SK-N-SH treated with all-trans-retinoic acid at 6 μM for 48 hours (cell line): ENCODE results near the gene DGCR2.

Experiments
- ATAC-seq: fragments of 200-7000 bp; cut with Tn5 transposase; 3 replicates; pipeline ENCODE4 v1.9.1; 2020; ENCODE audit warnings: mild to moderate bottlenecking, moderate library complexity
- ARNTL ChIP-seq: fragments of 450-650 bp; formaldehyde crosslinking; IDR thresholded peaks from 2 replicates; pipeline ENCODE4 v1.5.0; 2020; ENCODE audit warnings: low read depth, mild to moderate bottlenecking, moderate library complexity, borderline replicate concordance
- BACH2 ChIP-seq: fragments of 250-450 bp; sonication (Bioruptor Pico); IDR thresholded peaks from 2 replicates; pipeline ENCODE4 v1.9.0; 2021; ENCODE audit warnings: mild to moderate bottlenecking, borderline replicate concordance
- CREB5 ChIP-seq: fragments of 250-450 bp; sonication (Bioruptor Pico); IDR thresholded peaks from 2 replicates; pipeline ENCODE4 v1.5.1; 2020; ENCODE audit warnings: low read depth, mild to moderate bottlenecking, moderate library complexity
- CSDC2 ChIP-seq: fragments of 250-450 bp; sonication (Bioruptor Pico); IDR thresholded peaks from 2 replicates; pipeline ENCODE4 v1.5.0; 2020; ENCODE audit warnings: mild to moderate bottlenecking, moderate library complexity
- CSRNP3 ChIP-seq: fragments of 250-450 bp; sonication (Bioruptor Pico); IDR thresholded peaks from 2 replicates; pipeline ENCODE4 v1.5.1; 2021; ENCODE audit warnings: mild to moderate bottlenecking, moderate library complexity
- ESRRG ChIP-seq: fragments of 250-450 bp; sonication (Bioruptor Pico); IDR thresholded peaks from 2 replicates; pipeline ENCODE4 v1.6.1; 2021; ENCODE audit warnings: mild to moderate bottlenecking
- GLIS3 ChIP-seq: fragments of 250-450 bp; sonication (Bioruptor Pico); IDR thresholded peaks from 2 replicates; pipeline ENCODE4 v1.5.0; 2020; ENCODE audit warnings: mild to moderate bottlenecking, moderate library complexity
- ISL1 ChIP-seq: fragments of 250-450 bp; sonication (Bioruptor Pico); IDR thresholded peaks from 2 replicates; pipeline ENCODE4 v2.1.2; 2022; ENCODE audit warnings: mild to moderate bottlenecking, moderate library complexity
- OSR1 ChIP-seq: fragments of 250-450 bp; sonication (Bioruptor Pico); IDR thresholded peaks from 2 replicates; pipeline ENCODE4 v1.8.0; 2022; ENCODE audit warnings: moderate library complexity, mild to moderate bottlenecking, inconsistent platforms
- POU6F1 ChIP-seq: fragments of 250-450 bp; sonication (Bioruptor Pico); IDR thresholded peaks from 2 replicates; pipeline ENCODE4 v1.8.0; 2021; ENCODE audit warnings: low read depth, mild to moderate bottlenecking, moderate library complexity, borderline replicate concordance
- PPARA ChIP-seq: fragments of 250-450 bp; sonication (Bioruptor Pico); IDR thresholded peaks from 2 replicates; pipeline ENCODE4 v1.5.0; 2020; ENCODE audit warnings: mild to moderate bottlenecking, borderline replicate concordance
- RARB ChIP-seq: fragments of 250-450 bp; sonication (Bioruptor Pico); IDR thresholded peaks from 2 replicates; pipeline ENCODE4 v1.8.0; 2021; ENCODE audit warnings: mild to moderate bottlenecking, moderate library complexity
- SNAI2 ChIP-seq: fragments of 250-450 bp; sonication (Bioruptor Pico); IDR thresholded peaks from 2 replicates; pipeline ENCODE4 v1.5.0; 2020; ENCODE audit warnings: mild to moderate bottlenecking, moderate library complexity
- TCF4 ChIP-seq: fragments of 250-450 bp; sonication (Bioruptor Pico); IDR thresholded peaks from 2 replicates; pipeline ENCODE4 v1.8.0; 2021; ENCODE audit warnings: mild to moderate bottlenecking, moderate library complexity, borderline replicate concordance
- TOX ChIP-seq: fragments of 250-450 bp; sonication (Bioruptor Pico); IDR thresholded peaks from 2 replicates; pipeline ENCODE4 v1.8.0; 2021; ENCODE audit warnings: mild to moderate bottlenecking, moderate library complexity, borderline replicate concordance
- TSHZ2 ChIP-seq: fragments of 250-450 bp; sonication (Bioruptor Pico); IDR thresholded peaks from 2 replicates; pipeline ENCODE4 v1.5.0; 2020; ENCODE audit warnings: mild to moderate bottlenecking, moderate library complexity
- ZC3H10 ChIP-seq: fragments of 250-450 bp; sonication (Bioruptor Pico); IDR thresholded peaks from 2 replicates; pipeline ENCODE4 v1.5.1; 2021; ENCODE audit warnings: mild to moderate bottlenecking, moderate library complexity
- ZFP3 ChIP-seq: fragments of 250-450 bp; sonication (Bioruptor Pico); IDR thresholded peaks from 2 replicates; pipeline ENCODE4 v1.5.0; 2020; ENCODE audit warnings: mild to moderate bottlenecking, moderate library complexity
- ZFP30 ChIP-seq: fragments of 450-650 bp; formaldehyde crosslinking; IDR thresholded peaks from 2 replicates; pipeline ENCODE4 v1.5.0; 2022; ENCODE audit warnings: mild to moderate bottlenecking, moderate library complexity
- ZNF565 ChIP-seq: fragments of 450-650 bp; formaldehyde crosslinking; conservative IDR thresholded peaks from 2 replicates; pipeline ENCODE4 v1.5.0; 2020; ENCODE audit warnings: low read depth, mild to moderate bottlenecking, moderate library complexity
- ZNF70 ChIP-seq: fragments of 450-650 bp; formaldehyde crosslinking; IDR thresholded peaks from 2 replicates; pipeline ENCODE4 v1.5.0; 2020; ENCODE audit warnings: mild to moderate bottlenecking, moderate library complexity
- ZNF8 ChIP-seq: fragments of 450-650 bp; formaldehyde crosslinking; IDR thresholded peaks from 2 replicates; pipeline ENCODE4 v1.5.0; 2020; ENCODE audit warnings: mild to moderate bottlenecking, moderate library complexity

Gene DGCR2

GRCh38 chr22:19108807-19109197, 13.4 kb downstream of the DGCR2 start:
- no peak for TF ChIP-seq ZNF8 (CRISPR knock-in tag)
- TF ChIP-seq RARB (CRISPR knock-in tag) = no peak
- TF ChIP-seq ISL1 (CRISPR knock-in tag) = no peak
- TF ChIP-seq POU6F1 (CRISPR knock-in tag) = no peak
- no peak for TF ChIP-seq TOX (CRISPR knock-in tag)
- no peak for TF ChIP-seq CSRNP3 (CRISPR knock-in tag)
- no peak for TF ChIP-seq GLIS3 (CRISPR knock-in tag)
- no peak for TF ChIP-seq CSDC2 (CRISPR knock-in tag)
- no peak for TF ChIP-seq PPARA (CRISPR knock-in tag)
- ATAC-seq = no peak

GRCh38 chr22:19107730-19108074, 14.5 kb downstream of the DGCR2 start:
- TF ChIP-seq RARB (CRISPR knock-in tag) = no peak
- TF ChIP-seq TSHZ2 (CRISPR knock-in tag) = no peak
- no peak for TF ChIP-seq GLIS3 (CRISPR knock-in tag)
- TF ChIP-seq ZFP30 (CRISPR knock-in tag) = no peak
- no peak for TF ChIP-seq POU6F1 (CRISPR knock-in tag)
- TF ChIP-seq SNAI2 (CRISPR knock-in tag) = no peak
- no peak for TF ChIP-seq ARNTL (CRISPR knock-in tag)
- TF ChIP-seq CSDC2 (CRISPR knock-in tag) = no peak
- no peak for TF ChIP-seq BACH2 (CRISPR knock-in tag)
- no peak for TF ChIP-seq ESRRG (CRISPR knock-in tag)
- TF ChIP-seq ZNF8 (CRISPR knock-in tag) = no peak
- no peak for TF ChIP-seq ZNF70 (CRISPR knock-in tag)
- no peak for TF ChIP-seq CSRNP3 (CRISPR knock-in tag)
- TF ChIP-seq TCF4 = no peak
- no peak for TF ChIP-seq ISL1 (CRISPR knock-in tag)
- no peak for TF ChIP-seq CREB5 (CRISPR knock-in tag)
- no peak for TF ChIP-seq ZC3H10 (CRISPR knock-in tag)
- no peak for TF ChIP-seq ZNF565 (CRISPR knock-in tag)
- TF ChIP-seq OSR1 (CRISPR knock-in tag) = no peak
- TF ChIP-seq ZFP3 = no peak

More at GRCh38 chr22:19107730-19108074, 14.5 kb downstream of the DGCR2 start:
- ATAC-seq = no peak
